ENCODE results near the gene SLC15A3. TPM values are rescaled to one million over a fixed set of nuclear protein-coding genes. Genes with fewer than 3 reads are reported as not detected.
A peak's percentile ranks its signal among the peaks of the same experiment; 100 is the strongest.

The SLC15A3 gene
- polyA plus RNA-seq, 1 donor from 2014 or later = not detected

GRCh38 chr11:60944490-60945294, 7.3 kb downstream of the SLC15A3 start:
- no peaks in the 10 kb centered on the region for H3K27me3 ChIP-seq (ENCODE audit: insufficient read depth, low read depth, low read length)
- H3K79me2 ChIP-seq (replicated peaks; ENCODE audit: insufficient read depth, low read length) = no peaks in the 10 kb centered on the region
- H4K20me1 ChIP-seq (ENCODE audit: insufficient read depth) = no peaks in the 10 kb centered on the region
- H3K9ac ChIP-seq (ENCODE audit: low read length) = no peak overlapping the region
- no peaks in the 10 kb centered on the region for H3F3A ChIP-seq (ENCODE audit: insufficient read depth, low read length, poor library complexity, severe bottlenecking)
- no peak overlapping the region for H3K4me3 ChIP-seq (ENCODE audit: low read length)
- no peaks in the 10 kb centered on the region for H3K9me2 ChIP-seq (ENCODE audit: insufficient read depth, low read length)
- TF ChIP-seq POLR2AphosphoS5 (IDR thresholded peaks at IDR 0.05) (no peak), RAD21 (conservative IDR thresholded peaks at IDR 0.05) (no peak)
- TF ChIP-seq, protein P1, sequence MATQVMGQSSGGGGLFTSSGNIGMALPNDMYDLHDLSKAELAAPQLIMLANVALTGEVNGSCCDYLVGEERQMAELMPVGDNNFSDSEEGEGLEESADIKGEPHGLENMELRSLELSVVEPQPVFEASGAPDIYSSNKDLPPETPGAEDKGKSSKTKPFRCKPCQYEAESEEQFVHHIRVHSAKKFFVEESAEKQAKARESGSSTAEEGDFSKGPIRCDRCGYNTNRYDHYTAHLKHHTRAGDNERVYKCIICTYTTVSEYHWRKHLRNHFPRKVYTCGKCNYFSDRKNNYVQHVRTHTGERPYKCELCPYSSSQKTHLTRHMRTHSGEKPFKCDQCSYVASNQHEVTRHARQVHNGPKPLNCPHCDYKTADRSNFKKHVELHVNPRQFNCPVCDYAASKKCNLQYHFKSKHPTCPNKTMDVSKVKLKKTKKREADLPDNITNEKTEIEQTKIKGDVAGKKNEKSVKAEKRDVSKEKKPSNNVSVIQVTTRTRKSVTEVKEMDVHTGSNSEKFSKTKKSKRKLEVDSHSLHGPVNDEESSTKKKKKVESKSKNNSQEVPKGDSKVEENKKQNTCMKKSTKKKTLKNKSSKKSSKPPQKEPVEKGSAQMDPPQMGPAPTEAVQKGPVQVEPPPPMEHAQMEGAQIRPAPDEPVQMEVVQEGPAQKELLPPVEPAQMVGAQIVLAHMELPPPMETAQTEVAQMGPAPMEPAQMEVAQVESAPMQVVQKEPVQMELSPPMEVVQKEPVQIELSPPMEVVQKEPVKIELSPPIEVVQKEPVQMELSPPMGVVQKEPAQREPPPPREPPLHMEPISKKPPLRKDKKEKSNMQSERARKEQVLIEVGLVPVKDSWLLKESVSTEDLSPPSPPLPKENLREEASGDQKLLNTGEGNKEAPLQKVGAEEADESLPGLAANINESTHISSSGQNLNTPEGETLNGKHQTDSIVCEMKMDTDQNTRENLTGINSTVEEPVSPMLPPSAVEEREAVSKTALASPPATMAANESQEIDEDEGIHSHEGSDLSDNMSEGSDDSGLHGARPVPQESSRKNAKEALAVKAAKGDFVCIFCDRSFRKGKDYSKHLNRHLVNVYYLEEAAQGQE (IDR thresholded peaks at IDR 0.05; ENCODE audit: borderline replicate concordance) = no peak
- TF ChIP-seq, protein P2, sequence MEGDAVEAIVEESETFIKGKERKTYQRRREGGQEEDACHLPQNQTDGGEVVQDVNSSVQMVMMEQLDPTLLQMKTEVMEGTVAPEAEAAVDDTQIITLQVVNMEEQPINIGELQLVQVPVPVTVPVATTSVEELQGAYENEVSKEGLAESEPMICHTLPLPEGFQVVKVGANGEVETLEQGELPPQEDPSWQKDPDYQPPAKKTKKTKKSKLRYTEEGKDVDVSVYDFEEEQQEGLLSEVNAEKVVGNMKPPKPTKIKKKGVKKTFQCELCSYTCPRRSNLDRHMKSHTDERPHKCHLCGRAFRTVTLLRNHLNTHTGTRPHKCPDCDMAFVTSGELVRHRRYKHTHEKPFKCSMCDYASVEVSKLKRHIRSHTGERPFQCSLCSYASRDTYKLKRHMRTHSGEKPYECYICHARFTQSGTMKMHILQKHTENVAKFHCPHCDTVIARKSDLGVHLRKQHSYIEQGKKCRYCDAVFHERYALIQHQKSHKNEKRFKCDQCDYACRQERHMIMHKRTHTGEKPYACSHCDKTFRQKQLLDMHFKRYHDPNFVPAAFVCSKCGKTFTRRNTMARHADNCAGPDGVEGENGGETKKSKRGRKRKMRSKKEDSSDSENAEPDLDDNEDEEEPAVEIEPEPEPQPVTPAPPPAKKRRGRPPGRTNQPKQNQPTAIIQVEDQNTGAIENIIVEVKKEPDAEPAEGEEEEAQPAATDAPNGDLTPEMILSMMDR (IDR thresholded peaks at IDR 0.05; ENCODE audit: poor library complexity, severe bottlenecking) = peak; percentile 10
- H3K27ac ChIP-seq (ENCODE audit: low read length) = no peak overlapping the region
- H3K36me3 ChIP-seq (ENCODE audit: insufficient read depth, low read length) = no peaks in the 10 kb centered on the region
- no peaks in the 10 kb centered on the region for H3K9me3 ChIP-seq (ENCODE audit: low read length)
- no peak overlapping the region for H3K4me2 ChIP-seq (ENCODE audit: low read length)
- H2AFZ ChIP-seq (ENCODE audit: low read depth, low read length) = no peak overlapping the region

- Histone ChIP-seq H2AFZ (ENCODE audit: low read depth, low read length) (no peak overlapping the region), H3K27me3 (ENCODE audit: insufficient read depth, low read depth, low read length) (no peaks in the 10 kb centered on the region)
Measured at GRCh38 chr11:60942970-60943565, 8.9 kb downstream of the SLC15A3 start.

DNA sequence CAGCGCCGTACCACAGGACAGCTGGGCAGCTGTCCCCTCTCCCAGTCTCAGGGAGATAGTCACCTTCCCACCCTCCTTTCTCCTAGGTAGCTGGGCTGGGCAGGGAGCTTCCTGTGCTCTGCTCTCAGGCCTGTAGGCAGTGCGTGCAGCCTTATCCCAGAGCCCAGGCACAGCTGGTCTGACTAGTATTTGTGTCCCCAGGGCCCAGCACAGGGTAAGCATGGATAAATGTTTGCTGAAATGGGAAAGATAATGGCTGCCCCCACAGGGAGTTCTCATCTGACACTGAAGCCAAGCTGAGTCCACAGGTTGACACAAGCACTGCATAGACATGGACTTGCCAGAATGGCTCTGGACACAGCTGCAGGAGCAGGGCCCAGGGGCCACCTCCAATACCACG, 9.8 kb downstream of the SLC15A3 start:
- Histone ChIP-seq H3K9ac (ENCODE audit: low read length) (no peak overlapping the region), H3K27ac (ENCODE audit: low read length) (no peak overlapping the region), H3K27me3 (ENCODE audit: insufficient read depth, low read depth, low read length) (no peaks in the 10 kb centered on the region), H3K36me3 (ENCODE audit: insufficient read depth, low read length) (no peaks in the 10 kb centered on the region), H4K20me1 (ENCODE audit: insufficient read depth) (no peaks in the 10 kb centered on the region), H3F3A (ENCODE audit: insufficient read depth, low read length, poor library complexity, severe bottlenecking) (no peaks in the 10 kb centered on the region), H3K79me2 (replicated peaks; ENCODE audit: insufficient read depth, low read length) (no peaks in the 10 kb centered on the region), H3K9me3 (ENCODE audit: low read length) (no peaks in the 10 kb centered on the region), H2AFZ (ENCODE audit: low read depth, low read length) (no peak overlapping the region), H3K4me3 (ENCODE audit: low read length) (no peak overlapping the region), H3K9me2 (ENCODE audit: insufficient read depth, low read length) (no peaks in the 10 kb centered on the region), H3K4me2 (ENCODE audit: low read length) (no peak overlapping the region)
- TF ChIP-seq MXI1 (conservative IDR thresholded peaks at IDR 0.05; ENCODE audit: poor library complexity, severe bottlenecking) (no peak), EP300 (conservative IDR thresholded peaks at IDR 0.05; ENCODE audit: poor library complexity, severe bottlenecking) (no peak), SMC3 (conservative IDR thresholded peaks at IDR 0.05; ENCODE audit: poor library complexity) (no peak), TAF1 (IDR thresholded peaks at IDR 0.05; ENCODE audit: low read depth) (no peak), RAD21 (conservative IDR thresholded peaks at IDR 0.05) (no peak), EZH2 (IDR thresholded peaks at IDR 0.05; ENCODE audit: borderline replicate concordance, insufficient read depth, low read length, poor library complexity, severe bottlenecking) (no peak), POLR2AphosphoS5 (IDR thresholded peaks at IDR 0.05) (no peak)
- TF ChIP-seq, protein P2 (IDR thresholded peaks at IDR 0.05; ENCODE audit: poor library complexity, severe bottlenecking) = no peak
- TF ChIP-seq, protein P1 (IDR thresholded peaks at IDR 0.05; ENCODE audit: borderline replicate concordance) = no peak

More at GRCh38 chr11:60942970-60943565, 8.9 kb downstream of the SLC15A3 start:
- H3K4me3 ChIP-seq (ENCODE audit: low read length) = no peak overlapping the region
- no peaks in the 10 kb centered on the region for H3K9me2 ChIP-seq (ENCODE audit: insufficient read depth, low read length)
- H3K9me3 ChIP-seq (ENCODE audit: low read length) = no peaks in the 10 kb centered on the region
- no peaks in the 10 kb centered on the region for H3K36me3 ChIP-seq (ENCODE audit: insufficient read depth, low read length)
- H4K20me1 ChIP-seq (ENCODE audit: insufficient read depth) = no peaks in the 10 kb centered on the region
- H3K9ac ChIP-seq (ENCODE audit: low read length) = no peak overlapping the region
- no peaks in the 10 kb centered on the region for H3F3A ChIP-seq (ENCODE audit: insufficient read depth, low read length, poor library complexity, severe bottlenecking)
- no peaks in the 10 kb centered on the region for H3K79me2 ChIP-seq (replicated peaks; ENCODE audit: insufficient read depth, low read length)
- no peak overlapping the region for H3K4me2 ChIP-seq (ENCODE audit: low read length)
- no peak overlapping the region for H3K27ac ChIP-seq (ENCODE audit: low read length)
- no peak for TF ChIP-seq TAF1 (IDR thresholded peaks at IDR 0.05; ENCODE audit: low read depth)
